Upper lobe of left lung (tissue), 4 donors: Measurements from ENCODE around the gene ANKRD17.

Experiments
- CTCF ChIP-seq, 6 experiments: fragments of 450-650 bp in 4 of 6; fragments of 200-600 bp in 2 of 6; sonication (generic) in 2 of 6; IDR thresholded peaks; one replicate each; pipeline ENCODE4 v1.5.1; 2016 to 2019; ENCODE audit warnings: antibody characterized with exemption in 6 of 6
- EP300 ChIP-seq, 4 donors: sonication (generic); formaldehyde crosslinking; IDR thresholded peaks; one replicate each; pipeline ENCODE4 v1.5.1; 2017; ENCODE audit warnings: antibody characterized with exemption in 4 of 4, control low read depth in 2 of 4
- POLR2A ChIP-seq, 4 donors: fragments of 450-650 bp; IDR thresholded peaks; one replicate each; pipeline ENCODE4 v1.5.1; 2016 to 2017; ENCODE audit warnings: antibody characterized with exemption in 4 of 4, mild to moderate bottlenecking in 2 of 4

- TF ChIP-seq POLR2A (IDR thresholded peaks at IDR 0.05) = no peak
- no peak for TF ChIP-seq EP300 (IDR thresholded peaks at IDR 0.05)
- no peak for TF ChIP-seq CTCF (IDR thresholded peaks at IDR 0.05)
Observed at GRCh38 chr4:73172161-73172560, 86.4 kb downstream of the ANKRD17 start.
